HTERT RPE-1 (cell line): ENCODE data around the gene CPNE6.
"Not testable (repeated sequence)": the region's sequence is repeated elsewhere in the genome, so short reads cannot be mapped to it uniquely, and the experiment has no call there.

Experiments used
- in situ Hi-C: fragments of 300-500 bp; cut with MboI; formaldehyde crosslinking; loops from 4 replicates; pipeline ENCODE4 v1.14.3; 2020; ENCODE audit warnings: low sequenced_read_pairs

CPNE6 gene

DNA sequence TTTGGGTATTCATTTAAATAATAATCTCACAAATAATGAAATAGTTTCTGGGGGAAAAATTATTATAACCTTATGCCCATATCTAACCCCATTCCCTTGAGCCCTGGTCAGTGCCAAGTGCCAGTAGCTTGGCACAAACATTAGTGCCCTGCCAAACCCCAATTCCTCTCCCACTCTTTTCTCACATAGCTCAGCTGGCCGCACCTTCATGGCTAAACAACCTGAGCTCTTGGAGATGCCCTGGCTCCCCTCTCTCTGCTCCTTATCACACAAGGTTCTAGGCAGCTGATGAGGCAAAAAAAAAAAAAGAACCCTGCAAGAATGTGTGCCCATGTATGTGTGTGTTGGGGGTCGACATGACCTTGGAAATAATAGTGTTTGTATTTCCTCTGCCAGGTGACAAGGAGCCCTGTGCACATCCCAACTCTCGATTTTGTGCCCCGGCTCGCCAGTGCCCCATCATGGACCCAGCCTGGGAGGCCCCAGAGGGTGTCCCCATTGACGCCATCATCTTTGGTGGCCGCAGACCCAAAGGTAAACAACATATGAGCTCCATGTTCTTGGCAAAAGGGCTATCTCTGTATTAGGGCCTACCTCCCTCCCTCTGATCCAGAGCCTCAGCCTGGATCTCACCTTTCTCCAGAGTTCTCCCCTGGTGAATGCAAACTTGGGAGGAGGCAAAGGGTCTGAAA is 31.1 kb downstream of the CPNE6 start:
- in situ Hi-C loops, result no loop called here

DNA sequence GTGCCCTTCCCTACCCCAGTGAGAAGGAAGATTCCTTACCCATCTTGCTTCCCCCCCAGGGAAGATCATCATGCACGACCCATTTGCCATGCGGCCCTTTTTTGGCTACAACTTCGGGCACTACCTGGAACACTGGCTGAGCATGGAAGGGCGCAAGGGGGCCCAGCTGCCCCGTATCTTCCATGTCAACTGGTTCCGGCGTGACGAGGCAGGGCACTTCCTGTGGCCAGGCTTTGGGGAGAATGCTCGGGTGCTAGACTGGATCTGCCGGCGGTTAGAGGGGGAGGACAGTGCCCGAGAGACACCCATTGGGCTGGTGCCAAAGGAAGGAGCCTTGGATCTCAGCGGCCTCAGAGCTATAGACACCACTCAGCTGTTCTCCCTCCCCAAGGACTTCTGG is 32.1 kb downstream of the CPNE6 start:
- in situ Hi-C loops, result no loop called here

DNA sequence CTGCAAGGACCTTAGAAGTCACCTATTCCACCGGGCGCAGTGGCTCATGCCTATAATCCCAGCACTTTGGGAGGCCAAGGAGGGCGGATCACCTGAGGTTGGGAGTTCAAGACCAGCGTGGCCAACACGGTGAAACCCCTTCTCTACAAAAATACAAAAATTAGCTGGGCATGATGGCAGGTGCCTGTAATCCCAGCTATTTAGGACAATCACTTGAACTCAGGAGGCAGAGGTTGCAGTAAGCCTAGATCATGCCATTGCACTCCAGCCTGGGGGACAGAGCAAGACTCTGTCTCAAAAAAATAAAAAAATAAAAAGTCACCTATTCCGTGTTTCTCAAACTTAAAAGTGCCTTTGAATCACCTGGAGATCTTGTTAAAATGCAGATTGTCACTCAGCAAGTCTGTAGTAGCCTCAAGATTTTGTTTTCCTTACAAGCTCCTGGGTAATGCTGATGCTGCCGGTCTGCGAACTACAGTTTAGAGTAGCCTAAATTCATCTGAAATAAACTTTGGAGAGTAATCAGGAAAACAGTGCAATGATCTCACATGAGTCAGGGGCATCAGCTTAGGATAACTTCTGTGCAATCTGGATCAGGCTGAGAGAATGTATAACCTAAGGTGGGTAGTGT is 34.4 kb downstream of the CPNE6 start:
- in situ Hi-C loops, result not testable (repeated sequence)

DNA sequence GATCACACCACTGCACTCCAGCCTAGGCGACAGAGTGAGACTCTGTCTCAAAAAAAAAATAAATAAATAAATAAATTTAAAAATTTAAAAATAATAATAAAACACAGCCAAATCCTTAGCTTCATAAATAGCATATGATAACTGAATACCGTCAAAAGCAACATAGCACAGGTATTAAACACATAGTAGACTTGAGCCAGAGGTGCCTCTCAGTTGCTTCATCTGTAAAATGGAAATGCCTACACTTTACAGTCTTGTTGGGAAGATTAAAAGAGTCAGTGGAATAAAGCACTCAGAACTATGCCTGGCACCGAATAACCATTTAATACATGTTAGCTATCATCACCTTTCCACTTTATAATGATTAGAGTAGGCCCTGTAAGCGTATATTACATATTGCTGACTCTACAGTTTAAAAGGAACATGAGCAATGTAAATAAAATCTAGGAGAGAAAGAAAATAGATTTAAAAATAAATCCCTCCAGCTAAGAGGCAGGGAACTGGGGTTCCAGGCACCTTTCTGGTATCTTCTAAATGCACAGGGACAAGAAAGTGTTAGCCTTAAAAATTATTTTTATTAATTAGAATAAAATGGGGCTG is 35.4 kb downstream of the CPNE6 start:
- in situ Hi-C loops, result no loop called here

DNA sequence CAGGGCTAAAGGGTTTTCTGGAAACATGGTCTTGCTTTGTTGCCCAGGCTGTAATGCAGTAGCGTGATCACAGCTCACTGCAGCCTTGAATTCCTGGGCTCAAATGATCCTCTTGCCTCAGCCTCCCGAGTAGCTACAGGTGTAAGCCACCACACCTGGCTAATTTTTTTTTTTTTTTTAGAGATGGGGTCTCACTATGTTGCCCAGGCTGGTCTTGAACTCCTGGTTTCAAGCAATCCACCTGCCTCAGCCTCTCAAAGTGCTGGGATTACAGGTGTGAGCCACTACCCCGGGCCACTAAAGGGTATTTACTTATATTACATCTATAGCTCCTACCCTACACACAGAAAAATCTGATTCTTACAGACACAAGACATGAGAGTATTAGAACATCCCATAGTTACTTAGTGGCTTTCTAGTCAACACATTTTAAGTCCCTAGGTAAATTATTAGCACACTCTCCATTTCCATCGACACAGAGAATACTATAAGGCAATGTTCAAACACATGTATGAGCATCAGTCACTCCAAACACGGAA is 37.0 kb downstream of the CPNE6 start:
- in situ Hi-C loops, result no loop called here

DNA sequence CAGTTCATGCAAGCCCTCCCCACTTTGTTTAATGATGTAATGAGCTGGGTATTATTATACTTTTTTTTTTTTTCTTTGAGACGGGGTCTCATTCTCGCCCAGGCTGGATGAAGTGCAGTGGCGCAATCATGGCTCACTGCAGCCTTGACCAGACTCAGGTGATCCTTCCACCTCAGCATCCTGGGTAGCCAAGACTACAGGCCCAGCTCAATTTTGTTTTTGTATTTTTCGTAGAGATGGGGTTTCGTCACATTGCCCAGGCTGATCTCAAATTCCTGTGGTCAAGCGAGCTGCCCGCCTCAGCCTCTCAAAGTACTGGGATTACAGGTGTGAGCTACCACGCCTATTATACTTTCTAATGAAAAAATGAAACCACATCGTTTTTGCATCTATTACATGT is 38.7 kb downstream of the CPNE6 start:
- in situ Hi-C loops, result no loop called here

DNA sequence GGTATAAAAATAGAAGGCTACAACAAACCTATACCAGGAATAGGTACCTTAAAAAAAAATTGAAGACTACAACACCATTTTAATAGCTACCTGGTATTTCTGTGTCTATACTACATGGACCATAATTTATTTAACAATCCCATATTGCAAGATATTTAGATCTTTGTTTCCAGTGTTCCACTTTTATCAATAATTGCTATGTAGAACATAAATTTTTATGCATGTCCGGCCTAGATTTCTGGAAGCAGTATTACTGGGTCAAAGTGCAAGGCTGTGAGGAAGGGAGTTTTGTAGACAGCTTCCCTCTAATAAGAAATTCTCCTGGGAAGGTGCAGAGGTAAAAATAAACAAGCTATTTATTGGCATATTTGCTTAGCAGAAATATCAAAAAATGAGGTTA is 39.2 kb downstream of the CPNE6 start:
- in situ Hi-C loops, result no loop called here

DNA sequence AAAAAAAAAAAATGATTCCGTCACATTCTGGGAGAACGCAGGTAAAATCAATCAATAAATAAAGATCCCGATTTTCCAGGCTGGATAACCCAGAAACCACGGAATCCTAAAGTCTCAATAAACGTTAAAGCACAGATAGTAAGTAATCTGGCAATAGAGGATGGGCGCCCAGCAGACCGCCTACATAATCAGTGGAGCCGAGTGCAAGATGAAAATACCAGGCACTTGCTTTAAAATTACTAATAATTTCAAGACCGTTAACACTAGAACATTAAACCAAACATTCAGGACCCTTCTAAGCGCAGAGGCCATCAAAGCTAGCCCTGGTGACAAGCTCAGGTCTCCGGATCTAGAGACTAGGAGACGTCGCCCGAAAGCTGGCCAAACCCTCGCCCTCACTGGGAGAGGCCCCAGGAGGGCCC is 42.0 kb downstream of the CPNE6 start:
- in situ Hi-C loops, result no loop called here

DNA sequence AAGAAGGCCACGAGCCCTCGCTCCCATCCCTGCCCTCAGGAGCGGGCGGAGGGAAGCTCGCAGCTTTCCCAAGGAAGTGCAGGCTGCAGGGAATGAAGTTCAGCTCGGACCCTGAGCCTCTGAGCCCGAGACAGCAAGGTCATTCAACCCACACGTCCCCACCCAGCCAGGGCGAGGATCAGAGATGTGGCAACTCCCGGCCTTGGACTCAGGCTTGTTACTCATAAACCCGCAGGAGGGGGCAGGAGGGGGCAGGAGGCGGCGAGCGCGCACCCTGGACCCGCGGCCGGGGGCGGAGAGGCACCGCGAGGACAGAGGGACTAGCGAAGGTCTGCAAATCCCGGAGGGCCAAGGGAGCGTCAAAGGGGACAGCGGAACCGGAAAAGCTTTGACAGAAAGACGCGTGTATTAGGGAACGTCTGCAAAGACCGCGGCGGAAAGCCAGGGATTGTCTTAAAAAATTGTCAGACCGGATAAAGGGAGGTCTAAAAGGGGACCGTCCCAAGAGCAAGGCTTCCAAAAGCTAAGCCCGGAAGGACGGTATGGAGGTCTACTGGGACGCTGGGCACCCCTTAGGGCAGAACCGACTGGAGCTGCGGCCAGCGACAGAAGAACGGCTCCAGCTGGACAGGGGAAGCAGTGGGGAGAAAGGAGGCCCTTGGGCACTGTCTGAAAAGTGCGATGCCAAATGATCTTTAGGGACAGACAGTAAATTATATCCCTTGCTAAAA is 42.6 kb downstream of the CPNE6 start:
- in situ Hi-C loops, result no loop called here

DNA sequence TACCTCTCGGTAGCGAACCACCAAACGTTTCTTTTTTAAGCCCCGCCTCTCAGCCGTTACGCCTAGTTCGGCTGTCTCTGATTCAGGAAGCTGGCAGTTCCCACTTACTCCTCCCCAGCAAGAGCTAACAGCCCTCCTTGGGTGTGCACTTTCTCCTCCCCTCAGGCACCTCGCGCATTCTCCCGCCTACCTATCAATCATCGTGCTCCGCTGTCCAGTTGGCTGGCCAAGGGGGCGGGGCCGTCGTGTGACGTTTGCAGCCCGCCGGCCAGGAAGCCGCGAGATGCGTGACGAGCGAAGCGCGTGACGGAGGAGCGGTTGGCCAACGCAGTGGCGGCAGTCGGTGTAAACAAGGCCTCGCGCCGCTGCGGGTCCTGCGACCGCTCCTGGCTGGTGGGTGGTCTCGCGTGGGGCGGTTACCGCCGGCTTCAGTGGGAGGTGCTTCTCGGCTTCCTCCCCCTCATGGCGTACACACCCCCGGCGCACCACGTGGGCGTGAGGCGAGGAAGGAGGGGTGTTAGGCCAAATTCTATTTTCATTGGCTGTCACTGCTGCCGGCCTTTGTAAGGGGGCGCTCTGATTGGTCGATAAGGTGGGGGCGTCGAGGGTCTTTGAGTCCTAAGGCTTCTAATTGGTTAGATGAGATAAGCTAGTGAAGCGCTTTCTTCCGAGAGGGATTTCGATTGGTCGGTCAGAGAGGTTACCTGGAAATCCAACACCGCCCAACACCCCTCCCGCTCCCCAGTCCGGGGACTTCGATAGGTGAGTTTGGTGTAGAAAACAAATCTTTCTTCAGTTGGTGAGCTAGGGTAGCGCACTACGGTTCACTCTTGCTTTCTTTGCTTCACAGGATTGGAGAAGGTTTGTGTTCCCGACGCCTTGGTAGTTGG is 43.4 kb downstream of the CPNE6 start, which contains the start of the genes DCAF11 and NRL:
Gene DCAF11 (plus strand): TSS at position 246 of the 890 bp plus-strand sequence. CDS start 818 bp downstream, outside the sequence.
Gene NRL (minus strand): TSS at position 418 of the 890 bp plus-strand sequence. CDS start 32,101 bp downstream, outside the sequence.
- in situ Hi-C loops, result no loop called here

DNA sequence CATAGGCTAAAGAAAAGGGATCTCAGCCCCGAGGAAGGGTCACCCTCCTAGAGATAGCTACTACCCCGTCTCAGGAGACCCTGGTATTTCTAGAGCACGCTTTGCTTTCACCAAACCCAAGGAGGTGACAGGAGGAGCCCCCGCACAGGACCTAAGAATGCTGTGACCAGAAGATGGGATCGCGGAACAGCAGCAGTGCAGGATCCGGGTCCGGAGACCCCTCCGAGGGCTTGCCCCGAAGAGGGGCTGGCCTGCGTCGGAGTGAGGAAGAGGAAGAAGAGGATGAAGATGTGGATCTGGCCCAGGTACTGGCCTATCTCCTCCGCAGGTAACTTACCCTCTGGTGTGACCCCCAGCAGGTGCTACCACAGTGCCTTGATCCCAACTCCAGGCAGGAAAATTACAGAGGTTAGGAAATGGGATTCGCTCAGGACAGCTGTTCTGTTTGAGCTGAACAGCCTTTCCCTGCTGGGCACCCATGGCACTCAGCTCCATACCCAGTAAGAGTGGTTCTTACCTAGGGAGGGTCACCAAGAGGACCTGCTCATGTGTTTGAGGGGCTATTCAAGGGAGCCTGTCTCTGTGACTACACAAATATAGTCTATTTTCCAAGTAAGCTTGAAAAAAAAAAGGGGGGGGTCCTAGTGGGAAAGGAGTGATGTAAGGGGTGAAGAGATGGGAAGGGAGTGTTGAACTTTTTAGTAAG is 44.2 kb downstream of the CPNE6 start:
- in situ Hi-C loops, result no loop called here

DNA sequence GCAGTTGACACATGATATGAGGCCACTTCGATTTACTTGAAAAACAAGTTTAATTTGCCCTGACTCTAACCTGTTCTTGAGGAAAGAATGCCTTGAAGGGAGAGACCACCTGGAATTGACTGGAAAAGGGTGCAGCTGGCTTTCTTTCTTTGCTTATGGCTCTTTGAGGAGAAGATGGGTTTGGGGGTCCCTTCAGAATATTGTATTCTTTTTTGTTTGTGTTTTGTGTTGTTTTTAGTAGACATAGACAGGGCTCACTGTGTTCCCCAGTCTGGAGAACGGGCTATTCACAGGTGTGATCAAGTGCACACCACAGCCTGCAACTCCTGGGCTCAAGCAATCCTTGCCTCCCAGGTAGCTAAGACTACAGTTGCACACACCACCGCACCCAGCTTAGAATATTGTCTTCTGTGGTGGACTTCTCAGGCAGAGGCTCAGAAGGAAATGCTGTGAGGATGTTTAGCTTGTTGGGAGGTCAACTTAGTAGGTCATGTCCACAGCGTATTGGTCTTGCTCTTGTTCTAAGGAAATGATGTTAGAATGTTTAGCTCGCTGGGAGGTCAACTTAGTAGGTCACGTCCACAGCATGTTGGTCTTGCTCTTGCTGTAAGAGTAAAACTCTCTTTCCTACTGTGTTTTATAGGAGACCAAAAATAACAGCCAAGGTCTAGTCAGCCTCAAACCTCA is 44.9 kb downstream of the CPNE6 start:
- in situ Hi-C loops, result no loop called here

DNA sequence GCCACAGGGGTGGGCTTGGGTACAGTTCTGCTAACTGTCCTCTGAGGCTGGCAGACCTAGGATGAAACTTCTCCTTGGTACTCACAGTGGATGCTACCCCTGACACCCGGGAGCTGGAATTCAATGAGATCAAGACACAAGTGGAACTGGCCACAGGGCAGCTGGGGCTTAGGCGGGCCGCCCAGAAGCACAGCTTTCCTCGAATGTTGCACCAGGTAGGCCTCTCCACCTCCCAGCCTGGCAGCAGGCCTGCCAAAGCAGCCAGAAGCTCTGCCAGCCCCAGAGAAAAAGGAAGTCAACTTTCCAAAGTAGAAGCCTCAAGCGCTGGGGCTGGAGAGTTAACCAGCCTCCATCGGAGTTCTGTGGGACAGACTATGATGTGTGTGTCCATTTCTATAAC is 45.8 kb downstream of the CPNE6 start:
- in situ Hi-C loops, result no loop called here

DNA sequence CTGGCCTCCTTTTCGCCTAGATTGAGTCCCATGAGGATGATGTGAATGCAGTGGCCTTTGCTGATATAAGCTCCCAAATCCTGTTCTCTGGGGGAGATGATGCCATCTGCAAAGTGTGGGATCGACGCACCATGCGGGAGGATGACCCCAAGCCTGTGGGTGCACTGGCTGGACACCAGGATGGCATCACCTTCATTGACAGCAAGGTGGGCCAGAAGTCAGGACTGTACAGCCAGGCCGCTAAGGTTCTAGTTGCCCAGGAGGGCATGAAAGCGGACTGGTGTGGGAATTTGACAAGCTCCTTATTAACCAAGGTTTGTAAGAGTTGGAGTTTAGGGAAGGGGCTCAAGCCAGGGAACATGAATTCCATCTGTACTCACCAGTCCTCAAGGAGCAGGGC is 48.3 kb downstream of the CPNE6 start:
- in situ Hi-C loops, result no loop called here

DNA sequence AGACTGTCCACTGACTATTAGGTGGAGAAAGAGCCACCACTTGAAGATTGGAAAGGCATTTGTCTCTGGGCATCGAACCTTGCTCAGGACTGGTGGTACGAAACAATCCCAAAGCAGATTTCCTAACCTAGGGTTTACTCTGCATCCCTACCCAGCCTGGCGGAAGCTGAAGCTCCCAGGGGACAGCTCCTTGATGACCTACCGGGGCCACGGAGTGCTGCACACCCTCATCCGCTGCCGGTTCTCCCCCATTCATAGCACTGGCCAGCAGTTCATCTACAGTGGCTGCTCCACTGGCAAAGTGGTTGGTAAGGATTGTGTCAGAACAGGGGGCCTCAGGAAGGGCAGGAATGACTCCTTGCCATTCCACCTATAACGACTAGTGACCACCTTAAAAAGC is 49.8 kb downstream of the CPNE6 start:
- in situ Hi-C loops, result no loop called here

DNA sequence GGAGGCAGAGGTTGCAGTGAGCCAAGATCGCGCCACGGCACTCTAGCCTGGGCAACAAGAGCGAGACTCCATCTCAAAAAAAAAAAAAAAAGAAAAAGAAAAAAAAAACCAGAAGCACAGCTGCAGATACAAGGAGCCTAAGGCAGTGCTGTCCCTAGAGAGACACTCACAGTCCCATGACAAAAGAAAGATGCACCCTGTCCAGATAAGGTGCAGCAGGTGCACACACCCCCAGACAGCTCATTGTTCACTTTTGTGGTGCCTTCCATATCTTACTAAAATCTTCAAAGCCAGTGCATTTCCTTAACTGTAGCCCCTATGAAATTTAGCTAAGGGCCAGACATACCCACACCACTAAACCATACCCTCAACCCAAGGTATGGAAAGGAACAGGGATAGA is 51.1 kb downstream of the CPNE6 start:
- in situ Hi-C loops, result no loop called here

DNA sequence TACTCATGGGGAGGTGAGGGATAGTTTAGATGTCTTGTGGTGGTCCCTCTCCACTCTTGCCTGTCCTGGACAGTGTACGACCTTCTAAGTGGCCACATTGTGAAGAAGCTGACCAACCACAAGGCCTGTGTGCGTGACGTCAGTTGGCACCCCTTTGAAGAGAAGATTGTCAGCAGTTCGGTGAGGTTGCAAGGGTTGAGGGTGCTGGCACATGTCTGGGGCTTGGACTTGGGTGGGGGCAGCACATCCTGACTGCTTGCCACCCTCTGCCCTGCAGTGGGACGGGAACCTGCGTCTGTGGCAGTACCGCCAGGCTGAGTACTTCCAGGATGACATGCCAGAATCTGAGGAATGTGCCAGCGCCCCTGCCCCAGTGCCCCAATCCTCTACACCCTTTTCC is 51.5 kb downstream of the CPNE6 start:
- in situ Hi-C loops, result no loop called here

DNA sequence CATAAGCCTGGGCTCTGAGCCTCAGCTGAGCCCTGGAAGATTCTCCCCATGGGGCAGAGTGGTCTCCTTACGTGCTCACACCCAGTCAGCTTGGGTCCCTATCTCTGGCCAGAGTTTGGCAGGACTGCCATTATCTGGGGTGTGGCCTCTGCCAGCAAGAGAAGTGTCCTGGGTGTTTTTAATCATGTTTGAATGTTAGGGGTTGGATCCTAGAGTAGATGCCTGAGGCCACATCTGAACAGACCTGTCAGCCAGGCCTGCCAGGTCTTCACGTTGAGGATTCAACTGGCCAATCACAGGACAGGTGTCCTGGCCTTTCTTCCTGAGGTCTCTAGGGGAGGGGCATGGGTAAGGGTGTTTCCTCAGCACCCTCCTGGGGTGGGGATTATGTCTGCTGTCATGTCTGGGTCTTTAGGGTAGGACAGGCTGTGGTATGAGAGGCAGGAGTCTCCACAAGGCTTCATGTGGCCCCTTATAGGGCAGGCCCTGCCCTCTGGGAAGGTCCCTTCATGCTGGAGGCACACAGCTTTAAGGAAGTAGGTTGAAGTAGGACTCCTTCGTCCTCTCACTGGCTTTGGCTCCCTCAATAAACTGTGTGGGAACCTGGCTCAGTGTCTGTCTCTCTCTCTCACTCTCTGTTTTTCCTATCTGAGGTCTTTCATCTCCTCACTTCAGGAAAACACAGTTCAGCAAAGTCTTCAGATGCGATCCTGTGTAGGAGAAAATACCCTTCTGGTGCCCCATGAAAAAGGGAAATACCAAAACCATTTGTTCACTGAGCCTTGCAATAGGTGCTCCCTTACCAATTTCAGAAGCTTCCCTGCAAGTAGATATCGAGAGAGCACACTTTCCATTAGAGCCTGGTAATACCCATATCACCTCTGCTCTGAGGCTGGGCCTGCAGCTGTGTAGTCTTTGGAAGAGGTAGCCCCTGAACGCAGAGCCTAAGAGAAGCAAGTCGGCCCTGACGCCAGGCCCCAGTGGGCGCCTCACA is 52.4 kb downstream of the CPNE6 start:
- in situ Hi-C loops, result no loop called here
